Vagina (tissue), 2 donors: ENCODE measurements around the gene CAPN2.

Experiments used
- POLR2AphosphoS5 ChIP-seq, 2 donors: sonication (generic); formaldehyde crosslinking; IDR thresholded peaks; one replicate each; pipeline ENCODE4 v1.9.0; 2017; ENCODE audit warnings: antibody characterized with exemption in 2 of 2, mild to moderate bottlenecking in 2 of 2, low read depth in 1 of 2; ENCODE audit not compliant: insufficient read depth in 1 of 2
- TF ChIP-seq, protein P1 (sequence below), 3 experiments: fragments of 450-650 bp in 2 of 3; fragments of 200-600 bp in 1 of 3; sonication (generic) in 1 of 3; IDR thresholded peaks; one replicate each; pipeline ENCODE4 v1.5.1; 2017 to 2019; ENCODE audit warnings: antibody characterized with exemption in 3 of 3, mild to moderate bottlenecking in 2 of 3, moderate library complexity in 2 of 3

DNA sequence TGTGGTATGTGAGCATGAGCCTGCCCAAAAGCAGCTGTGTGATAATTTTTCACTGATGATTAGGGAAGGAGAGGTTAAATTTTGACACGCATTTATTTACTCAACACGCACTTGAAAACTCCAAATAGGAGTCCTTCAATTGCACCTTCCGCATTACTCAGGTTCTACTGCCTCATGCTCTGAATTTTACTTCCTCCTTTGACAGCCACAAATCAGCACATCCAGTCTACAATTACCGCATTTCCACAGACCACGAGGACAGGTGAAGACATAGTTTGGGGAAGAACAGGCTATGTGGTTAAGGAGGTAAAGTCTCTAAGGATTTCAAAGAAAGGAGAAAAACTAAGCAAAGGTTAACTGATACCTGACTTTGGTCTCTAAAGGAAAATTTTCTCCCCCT, 49.4 kb upstream of the CAPN2 start:
- TF ChIP-seq, protein P1, sequence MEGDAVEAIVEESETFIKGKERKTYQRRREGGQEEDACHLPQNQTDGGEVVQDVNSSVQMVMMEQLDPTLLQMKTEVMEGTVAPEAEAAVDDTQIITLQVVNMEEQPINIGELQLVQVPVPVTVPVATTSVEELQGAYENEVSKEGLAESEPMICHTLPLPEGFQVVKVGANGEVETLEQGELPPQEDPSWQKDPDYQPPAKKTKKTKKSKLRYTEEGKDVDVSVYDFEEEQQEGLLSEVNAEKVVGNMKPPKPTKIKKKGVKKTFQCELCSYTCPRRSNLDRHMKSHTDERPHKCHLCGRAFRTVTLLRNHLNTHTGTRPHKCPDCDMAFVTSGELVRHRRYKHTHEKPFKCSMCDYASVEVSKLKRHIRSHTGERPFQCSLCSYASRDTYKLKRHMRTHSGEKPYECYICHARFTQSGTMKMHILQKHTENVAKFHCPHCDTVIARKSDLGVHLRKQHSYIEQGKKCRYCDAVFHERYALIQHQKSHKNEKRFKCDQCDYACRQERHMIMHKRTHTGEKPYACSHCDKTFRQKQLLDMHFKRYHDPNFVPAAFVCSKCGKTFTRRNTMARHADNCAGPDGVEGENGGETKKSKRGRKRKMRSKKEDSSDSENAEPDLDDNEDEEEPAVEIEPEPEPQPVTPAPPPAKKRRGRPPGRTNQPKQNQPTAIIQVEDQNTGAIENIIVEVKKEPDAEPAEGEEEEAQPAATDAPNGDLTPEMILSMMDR (IDR thresholded peaks at IDR 0.05) = no peak
- TF ChIP-seq POLR2AphosphoS5 (IDR thresholded peaks at IDR 0.05; ENCODE audit: insufficient read depth in 1 of 2, low read depth in 1 of 2) = no peak
